Loucy (cell line): Measurements from ENCODE around the gene AQP3.

Source experiments
- CTCF ChIP-seq: fragments of 200-600 bp; sonication (generic); conservative IDR thresholded peaks from 2 replicates; pipeline ENCODE4 v1.5.1; 2014; ENCODE audit warnings: mild to moderate bottlenecking, antibody characterized with exemption, low read length
- EZH2phosphoT487 ChIP-seq: fragments of 200-600 bp; IDR thresholded peaks from 2 replicates; pipeline ENCODE4 v1.6.1; 2018; ENCODE audit warnings: antibody characterized with exemption, mild to moderate bottlenecking, moderate library complexity, borderline replicate concordance

GRCh38 chr9:33453999-33454660 is 6.7 kb upstream of the AQP3 start:
- TF ChIP-seq CTCF (no peak), EZH2phosphoT487 (no peak)
